GM18858 (cell line): ENCODE results near the gene DPAGT1.
"Not testable (repeated sequence)": the region's sequence is repeated elsewhere in the genome, so short reads cannot be mapped to it uniquely, and the experiment has no call there.

Experiments
- ATAC-seq: cut with Tn5 transposase; IDR thresholded peaks from one replicate; pipeline ENCODE4 v1.9.1; 2021; ENCODE audit not compliant: unreplicated experiment

Gene DPAGT1

GRCh38 chr11:119059128-119059527 lies 42.5 kb downstream of the DPAGT1 start:
- ATAC-seq = not testable (repeated sequence)

GRCh38 chr11:119057000-119057769 lies 44.5 kb downstream of the DPAGT1 start, which contains the start of gene HYOU1:
HYOU1 (minus strand) TSS chr11:119057205; CDS start chr11:119056160, 1,045 bp downstream.
- peak; percentile 74 for ATAC-seq

DNA sequence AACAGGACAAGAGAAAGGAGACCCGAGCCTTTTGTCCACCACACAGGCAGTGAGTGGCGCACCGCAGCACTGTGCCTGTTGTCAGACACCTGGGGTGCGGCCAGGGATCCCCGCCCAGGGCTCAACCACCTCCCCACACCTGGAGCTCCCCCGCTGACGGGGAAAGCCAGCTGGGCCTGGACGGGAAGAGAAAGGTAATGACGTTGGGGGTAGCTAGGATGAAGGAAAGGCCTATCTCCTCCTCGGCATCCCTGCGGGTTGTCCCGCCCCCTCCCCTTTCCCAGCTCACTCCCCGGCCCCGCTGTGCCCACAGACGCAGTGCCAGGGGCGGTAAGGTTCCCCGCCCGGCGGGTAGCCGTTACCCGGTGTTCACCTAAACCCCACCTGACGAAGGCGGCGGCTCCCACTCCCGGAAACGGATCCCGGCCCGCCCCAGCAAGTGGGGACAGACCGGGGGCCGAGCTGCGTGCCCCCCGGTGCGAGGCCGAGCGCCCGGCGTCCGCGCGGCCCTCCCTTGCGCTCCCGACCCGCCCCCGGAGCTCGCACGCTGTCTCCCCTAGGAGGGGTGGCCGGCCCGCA lies 45.1 kb downstream of the DPAGT1 start:
- no peak for ATAC-seq

DNA sequence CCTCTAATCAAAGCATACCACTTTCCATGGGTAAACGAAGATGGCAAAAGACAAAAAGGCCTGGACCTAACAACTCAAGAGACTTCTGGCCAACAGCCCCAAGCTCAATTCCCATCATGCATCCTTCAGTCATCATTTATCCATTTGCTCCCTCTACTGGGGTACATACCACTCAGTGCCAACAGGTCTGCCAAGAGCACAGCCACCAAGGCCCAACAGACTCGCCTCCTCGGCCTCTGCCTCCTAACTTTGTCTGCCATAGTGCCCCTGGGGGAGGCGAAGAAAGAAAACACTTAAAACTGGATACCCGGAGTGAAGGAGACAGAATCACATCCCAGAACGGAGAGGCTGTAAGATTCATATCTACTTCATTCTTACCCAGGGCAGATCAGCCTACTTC lies 45.8 kb downstream of the DPAGT1 start:
- ATAC-seq = no peak

- ATAC-seq = no peak
Observed at GRCh38 chr11:119054418-119054817, 47.2 kb downstream of the DPAGT1 start.

DNA sequence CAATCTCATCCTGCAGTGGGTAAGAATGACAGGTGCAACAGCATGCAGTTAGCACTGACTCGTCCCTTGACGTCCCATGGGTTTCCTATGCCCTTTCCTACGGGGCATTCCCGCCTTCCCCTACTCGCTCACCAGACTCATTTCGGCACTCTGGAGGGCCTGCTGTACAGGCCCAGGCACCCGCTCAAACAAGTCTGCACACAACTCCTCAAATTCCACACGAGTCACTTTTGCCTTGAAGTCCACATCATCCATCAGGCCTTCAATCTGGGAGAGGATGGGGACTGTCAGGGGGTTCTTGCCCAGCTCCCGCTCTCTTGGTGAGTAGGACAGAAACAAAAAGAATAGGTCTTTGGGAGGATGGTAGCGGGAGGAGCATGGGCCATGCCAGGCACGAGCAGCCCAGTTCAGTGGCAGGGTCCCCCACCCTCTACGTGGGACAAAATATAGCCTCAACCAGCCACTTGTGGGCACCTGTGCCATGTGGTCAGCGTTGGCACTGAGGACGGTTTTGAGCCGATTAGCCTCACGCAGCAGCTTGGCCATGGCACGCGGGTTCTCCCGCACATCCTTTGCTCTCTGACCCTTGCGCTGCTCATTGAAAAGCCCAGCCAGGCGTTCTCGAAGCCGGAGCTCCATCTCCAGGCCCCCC lies 49.4 kb downstream of the DPAGT1 start:
- ATAC-seq = no peak

- no peak for ATAC-seq
Observed at GRCh38 chr11:119051440-119052162, 50.1 kb downstream of the DPAGT1 start.

GRCh38 chr11:119049081-119049480 lies 52.6 kb downstream of the DPAGT1 start:
- no peak for ATAC-seq

- ATAC-seq = no peak
Observed at GRCh38 chr11:119048644-119049043, 53.0 kb downstream of the DPAGT1 start.

DNA sequence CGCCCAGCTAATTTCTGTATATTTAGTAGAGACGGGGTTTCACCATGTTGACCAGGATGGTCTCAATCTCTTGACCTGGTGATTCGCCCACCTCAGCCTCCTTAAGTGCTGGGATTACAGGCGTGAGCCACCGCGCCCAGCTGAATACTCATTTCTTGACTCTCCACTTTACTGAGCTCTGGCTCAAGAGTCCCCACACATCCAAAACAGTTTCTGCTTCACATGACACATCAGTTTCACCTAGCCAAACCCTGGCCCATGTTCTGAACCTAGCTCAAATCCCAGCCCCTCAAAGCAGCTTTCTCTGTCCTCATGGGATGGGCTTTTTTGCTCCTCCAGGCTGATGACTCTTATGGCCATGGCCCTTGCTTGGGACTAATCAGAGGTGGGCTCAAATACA lies 54.4 kb downstream of the DPAGT1 start:
- ATAC-seq = no peak
